Measurements from ENCODE around the gene POU4F3. TPM values are rescaled to one million over a fixed set of nuclear protein-coding genes. Genes with fewer than 3 reads are reported as not detected.
"Not testable (repeated sequence)": the region's sequence is repeated elsewhere in the genome, so short reads cannot be mapped to it uniquely, and the experiment has no call there.

POU4F3 gene, protein sequence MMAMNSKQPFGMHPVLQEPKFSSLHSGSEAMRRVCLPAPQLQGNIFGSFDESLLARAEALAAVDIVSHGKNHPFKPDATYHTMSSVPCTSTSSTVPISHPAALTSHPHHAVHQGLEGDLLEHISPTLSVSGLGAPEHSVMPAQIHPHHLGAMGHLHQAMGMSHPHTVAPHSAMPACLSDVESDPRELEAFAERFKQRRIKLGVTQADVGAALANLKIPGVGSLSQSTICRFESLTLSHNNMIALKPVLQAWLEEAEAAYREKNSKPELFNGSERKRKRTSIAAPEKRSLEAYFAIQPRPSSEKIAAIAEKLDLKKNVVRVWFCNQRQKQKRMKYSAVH
- total RNA-seq, result 0.09 to 0.25 TPM (median 0.13 TPM) in 3 replicates

DNA sequence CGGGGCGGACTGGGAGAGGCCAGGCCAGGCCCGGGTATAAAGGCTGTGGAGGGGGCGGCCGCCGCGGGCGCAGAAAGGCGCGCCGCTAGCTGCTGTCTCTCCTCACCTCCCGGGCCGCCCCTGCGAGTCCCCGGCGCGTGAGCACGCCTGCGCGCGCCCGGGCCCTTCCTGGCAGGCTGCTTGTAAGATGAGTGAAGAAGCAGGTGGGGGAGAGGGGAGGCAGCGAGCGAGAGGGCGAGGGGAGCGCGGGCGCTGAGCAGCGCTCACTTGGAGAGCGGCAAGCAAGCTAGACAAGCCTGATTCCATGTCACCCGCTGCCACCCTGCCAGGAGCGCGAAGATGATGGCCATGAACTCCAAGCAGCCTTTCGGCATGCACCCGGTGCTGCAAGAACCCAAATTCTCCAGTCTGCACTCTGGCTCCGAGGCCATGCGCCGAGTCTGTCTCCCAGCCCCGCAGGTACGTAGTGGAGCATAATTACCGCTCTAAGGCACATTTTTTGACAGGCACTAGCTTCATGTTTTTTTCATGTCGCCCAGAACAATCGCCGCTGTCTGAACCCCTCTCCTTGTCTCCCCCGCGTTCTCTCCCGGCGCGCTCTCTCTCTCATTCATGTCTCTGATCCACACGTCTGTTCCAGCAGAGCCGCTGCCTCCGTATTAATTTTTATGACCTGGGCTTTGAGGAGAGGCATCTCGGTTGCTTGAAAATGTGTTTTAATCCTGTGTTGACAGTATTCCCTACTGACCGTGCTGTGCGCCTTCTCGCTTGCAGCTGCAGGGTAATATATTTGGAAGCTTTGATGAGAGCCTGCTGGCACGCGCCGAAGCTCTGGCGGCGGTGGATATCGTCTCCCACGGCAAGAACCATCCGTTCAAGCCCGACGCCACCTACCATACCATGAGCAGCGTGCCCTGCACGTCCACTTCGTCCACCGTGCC lies at the start of gene POU4F3:
TSS of gene POU4F3 (plus strand) at position 66 of the 941 bp plus-strand sequence. CDS start at position 340, 274 bp downstream.
- peak within 1 kb of the TSS; percentile 31 for H3K4me3 Mint-ChIP-seq
- H3K27ac Mint-ChIP-seq, result no peak within 1 kb of the TSS
- H3K27me3 Mint-ChIP-seq (ENCODE audit: low read depth), result peaks cover 100% of the 10 kb centered on the region
- H3K4me1 Mint-ChIP-seq, result peaks cover 11% of the 10 kb centered on the region
- H3K9me3 Mint-ChIP-seq, result no peaks in the 10 kb centered on the region
- H3K36me3 Mint-ChIP-seq, result no peaks in the 10 kb centered on the region
- TF ChIP-seq, protein P1, sequence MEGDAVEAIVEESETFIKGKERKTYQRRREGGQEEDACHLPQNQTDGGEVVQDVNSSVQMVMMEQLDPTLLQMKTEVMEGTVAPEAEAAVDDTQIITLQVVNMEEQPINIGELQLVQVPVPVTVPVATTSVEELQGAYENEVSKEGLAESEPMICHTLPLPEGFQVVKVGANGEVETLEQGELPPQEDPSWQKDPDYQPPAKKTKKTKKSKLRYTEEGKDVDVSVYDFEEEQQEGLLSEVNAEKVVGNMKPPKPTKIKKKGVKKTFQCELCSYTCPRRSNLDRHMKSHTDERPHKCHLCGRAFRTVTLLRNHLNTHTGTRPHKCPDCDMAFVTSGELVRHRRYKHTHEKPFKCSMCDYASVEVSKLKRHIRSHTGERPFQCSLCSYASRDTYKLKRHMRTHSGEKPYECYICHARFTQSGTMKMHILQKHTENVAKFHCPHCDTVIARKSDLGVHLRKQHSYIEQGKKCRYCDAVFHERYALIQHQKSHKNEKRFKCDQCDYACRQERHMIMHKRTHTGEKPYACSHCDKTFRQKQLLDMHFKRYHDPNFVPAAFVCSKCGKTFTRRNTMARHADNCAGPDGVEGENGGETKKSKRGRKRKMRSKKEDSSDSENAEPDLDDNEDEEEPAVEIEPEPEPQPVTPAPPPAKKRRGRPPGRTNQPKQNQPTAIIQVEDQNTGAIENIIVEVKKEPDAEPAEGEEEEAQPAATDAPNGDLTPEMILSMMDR (IDR thresholded peaks at IDR 0.05; ENCODE audit: unreplicated experiment), result no peak
- DNase-seq (ENCODE audit: low spot score in 2 of 2, unreplicated experiment in 2 of 2), result no peak

DNA sequence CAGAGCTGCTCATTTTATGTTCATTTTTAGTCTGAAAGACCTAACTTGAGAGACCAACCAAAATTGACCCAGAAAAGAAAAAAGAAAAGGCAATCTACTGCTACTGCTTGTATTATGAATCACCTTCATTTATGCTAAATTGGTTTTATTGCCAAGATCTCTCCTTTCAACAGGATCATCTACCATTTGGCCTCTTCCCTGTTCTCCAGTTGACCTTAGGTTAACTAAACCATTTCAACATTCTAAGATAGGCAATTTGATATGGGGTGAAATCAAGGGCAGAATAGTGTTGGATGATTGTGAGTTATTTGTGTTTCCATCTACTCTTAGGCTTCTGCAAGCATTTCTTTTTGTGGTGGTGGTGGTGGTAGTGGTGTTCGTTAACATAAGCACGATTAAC lies 48.3 kb upstream of the POU4F3 start:
- Mint-ChIP-seq H3K4me1 (no peaks in the 10 kb centered on the region), H3K9me3 (no peaks in the 10 kb centered on the region), H3K27me3 (ENCODE audit: low read depth) (no peaks in the 10 kb centered on the region), H3K36me3 (peaks cover 8% of the 10 kb centered on the region), H3K27ac (no peak overlapping the region), H3K4me3 (no peak overlapping the region)
- DNase-seq (ENCODE audit: low spot score in 2 of 2, unreplicated experiment in 2 of 2), result no peak
- TF ChIP-seq, protein P1 (IDR thresholded peaks at IDR 0.05; ENCODE audit: unreplicated experiment), result no peak

DNA sequence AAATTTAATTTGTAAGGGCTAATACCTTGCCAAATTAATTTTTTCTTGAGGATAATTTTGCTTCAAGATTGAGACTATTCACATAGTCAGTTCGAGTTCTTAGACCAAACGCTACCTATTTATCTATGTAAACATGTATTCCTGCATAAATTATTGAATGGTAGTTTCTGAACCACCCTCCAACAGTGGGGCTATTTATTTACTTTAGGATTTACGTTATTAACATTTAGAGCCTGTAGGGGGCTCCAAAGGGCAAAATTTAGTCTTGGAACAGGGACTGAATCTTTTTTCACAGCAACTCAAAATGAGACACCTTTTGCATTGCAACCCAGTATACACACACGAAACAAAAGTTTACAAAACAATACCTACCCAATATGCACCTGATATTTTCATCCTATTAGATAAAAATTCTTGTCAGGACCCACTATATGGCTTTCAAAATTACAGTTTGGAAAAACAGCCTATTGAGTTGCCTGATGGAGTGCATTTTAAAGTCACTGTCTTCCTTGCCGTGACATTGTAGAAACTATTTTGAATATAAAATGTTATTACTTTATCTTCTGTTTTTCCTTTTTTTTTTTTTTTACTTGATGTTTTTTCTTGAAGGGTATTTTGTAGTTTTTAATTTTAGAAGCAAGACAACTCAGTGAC lies 47.1 kb upstream of the POU4F3 start:
- H3K27ac Mint-ChIP-seq, result no peak overlapping the region
- no peaks in the 10 kb centered on the region for H3K9me3 Mint-ChIP-seq
- no peaks in the 10 kb centered on the region for H3K4me1 Mint-ChIP-seq
- TF ChIP-seq, protein P1 (IDR thresholded peaks at IDR 0.05; ENCODE audit: unreplicated experiment), result peak; percentile 62
- H3K4me3 Mint-ChIP-seq, result no peak overlapping the region
- no peaks in the 10 kb centered on the region for H3K27me3 Mint-ChIP-seq (ENCODE audit: low read depth)
- no peak for DNase-seq (ENCODE audit: low spot score in 2 of 2, unreplicated experiment in 2 of 2)
- peaks cover 3% of the 10 kb centered on the region for H3K36me3 Mint-ChIP-seq

DNA sequence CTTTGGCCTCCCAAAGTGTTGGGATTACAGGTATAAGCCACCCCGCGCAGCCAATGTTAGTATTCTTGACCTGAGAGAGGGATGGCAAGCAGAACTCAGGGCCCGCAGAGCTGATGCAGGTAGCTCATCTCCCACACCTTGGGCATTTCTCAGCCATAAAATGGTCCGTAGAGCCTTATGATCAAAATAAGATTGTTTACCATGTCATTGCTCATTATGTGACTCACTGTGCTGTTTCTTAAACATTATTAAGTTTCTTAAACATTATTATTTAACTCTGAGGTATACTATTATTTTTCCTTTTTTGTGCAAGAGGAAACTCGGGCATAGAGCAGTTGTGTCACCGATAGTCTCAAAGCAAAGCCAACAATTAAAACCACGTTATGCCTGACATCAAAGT lies 42.4 kb upstream of the POU4F3 start:
- Mint-ChIP-seq H3K36me3 (no peaks in the 10 kb centered on the region), H3K27ac (no peak overlapping the region), H3K9me3 (no peaks in the 10 kb centered on the region), H3K4me3 (no peak overlapping the region), H3K4me1 (no peaks in the 10 kb centered on the region), H3K27me3 (ENCODE audit: low read depth) (peaks cover 24% of the 10 kb centered on the region)
- DNase-seq (ENCODE audit: low spot score in 2 of 2, unreplicated experiment in 2 of 2), result no peak
- TF ChIP-seq, protein P1 (IDR thresholded peaks at IDR 0.05; ENCODE audit: unreplicated experiment), result no peak

DNA sequence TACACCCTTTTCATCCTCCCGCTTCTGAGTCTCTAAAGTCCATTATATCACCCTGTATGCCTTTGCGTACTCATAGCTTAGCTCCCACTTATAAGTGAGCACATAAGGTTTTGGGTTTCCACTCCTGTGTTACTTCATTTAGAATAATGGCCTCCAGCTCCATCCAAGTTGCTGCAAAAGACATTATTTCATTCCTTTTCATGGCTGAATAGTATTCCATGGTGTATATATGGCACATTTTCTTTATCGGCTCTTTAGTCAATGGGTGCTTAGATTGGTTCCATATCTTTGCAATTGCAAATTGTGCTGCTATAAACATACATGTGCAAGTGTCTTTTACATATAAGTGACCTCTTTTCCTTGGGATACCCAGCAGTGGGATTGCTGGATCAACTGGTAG lies 39.7 kb upstream of the POU4F3 start:
- not testable (repeated sequence) for H3K27ac Mint-ChIP-seq; H3K4me3 Mint-ChIP-seq; H3K36me3 Mint-ChIP-seq; H3K9me3 Mint-ChIP-seq; H3K4me1 Mint-ChIP-seq; DNase-seq (ENCODE audit: low spot score in 2 of 2, unreplicated experiment in 2 of 2)
- H3K27me3 Mint-ChIP-seq (ENCODE audit: low read depth), result peaks cover 44% of the 10 kb centered on the region

Measured in mesothelial cell of epicardium (in vitro differentiated cells).